Heart left ventricle (tissue), 13 donors: ENCODE data around the gene MFSD1.

ENCODE experiments used
- POLR2A ChIP-seq, 2 donors: fragments of 450-650 bp; IDR thresholded peaks; one replicate each; pipeline ENCODE4 v1.6.1; 2017; ENCODE audit warnings: antibody characterized with exemption in 2 of 2, mild to moderate bottlenecking in 2 of 2, moderate library complexity in 2 of 2
- TF ChIP-seq, protein P1 (sequence below), 12 donors: fragments of 200-600 bp; sonication (generic) in 4 of 12; IDR thresholded peaks; one replicate each; pipeline versions ENCODE4 v1.5.0 to v1.8.0; 2018 to 2022; ENCODE audit warnings: antibody characterized with exemption in 12 of 12, mild to moderate bottlenecking in 5 of 12
- donor health status: ischemic (EF 13 %, LVEDD 7.1; RV severe dilation, severe dysfunction).
- donor health status: DM: no; HTN: yes; CAD: no.
- donor health status: DM: no; HTN: no; CAD: no.
- donor health status: ischemic (EF 25% LVEDD 6.9; RV normal size, moderate dysfunction).
- donor health status: ischemic (EF 25% LVEDD 5.7; RV mildly dilated, moderate dysfunction).
- donor health status: ischemic (EF 35%, LVEDD 5.7; RV mildly dilated, moderate dysfunction).
- donor health status: nonischemic (EF 11% LVEDD 7.7; RV severe dilation, severe dysfunction).
- donor health status: DM: yes; HTN: yes; CAD: no.
- donor health status: PGD.
- donor health status: ischemic (EF 29% LVEDD 5.4; RV normal size, mild dysfunction).
- donor health status: nonischemic (EF 23%, LVEDD 6.1; RV moderate dilation, normal function).

- TF ChIP-seq, protein P1, sequence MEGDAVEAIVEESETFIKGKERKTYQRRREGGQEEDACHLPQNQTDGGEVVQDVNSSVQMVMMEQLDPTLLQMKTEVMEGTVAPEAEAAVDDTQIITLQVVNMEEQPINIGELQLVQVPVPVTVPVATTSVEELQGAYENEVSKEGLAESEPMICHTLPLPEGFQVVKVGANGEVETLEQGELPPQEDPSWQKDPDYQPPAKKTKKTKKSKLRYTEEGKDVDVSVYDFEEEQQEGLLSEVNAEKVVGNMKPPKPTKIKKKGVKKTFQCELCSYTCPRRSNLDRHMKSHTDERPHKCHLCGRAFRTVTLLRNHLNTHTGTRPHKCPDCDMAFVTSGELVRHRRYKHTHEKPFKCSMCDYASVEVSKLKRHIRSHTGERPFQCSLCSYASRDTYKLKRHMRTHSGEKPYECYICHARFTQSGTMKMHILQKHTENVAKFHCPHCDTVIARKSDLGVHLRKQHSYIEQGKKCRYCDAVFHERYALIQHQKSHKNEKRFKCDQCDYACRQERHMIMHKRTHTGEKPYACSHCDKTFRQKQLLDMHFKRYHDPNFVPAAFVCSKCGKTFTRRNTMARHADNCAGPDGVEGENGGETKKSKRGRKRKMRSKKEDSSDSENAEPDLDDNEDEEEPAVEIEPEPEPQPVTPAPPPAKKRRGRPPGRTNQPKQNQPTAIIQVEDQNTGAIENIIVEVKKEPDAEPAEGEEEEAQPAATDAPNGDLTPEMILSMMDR (IDR thresholded peaks at IDR 0.05): no peak
- TF ChIP-seq POLR2A (IDR thresholded peaks at IDR 0.05): no peak
These were observed 9.2 kb downstream of the MFSD1 start for GRCh38 chr3:158810823-158811724.
